ENCODE data around the gene SLC39A11.
"Not testable (repeated sequence)": the region's sequence is repeated elsewhere in the genome, so short reads cannot be mapped to it uniquely, and the experiment has no call there.

The SLC39A11 gene

GRCh38 chr17:73135766-73136165 is 43.3 kb upstream of the SLC39A11 start:
- DNase-seq (ENCODE audit: low read depth, low spot score): no peak
- in situ Hi-C loops (cut with HindIII; ENCODE audit: low sequenced_read_pairs): no loop called here
- TF ChIP-seq CTCF (IDR thresholded peaks at IDR 0.05; ENCODE audit: low read depth, low read length): no peak
- H3K4me3 ChIP-seq (ENCODE audit: low read depth, low read length): no peak overlapping the region

DNA sequence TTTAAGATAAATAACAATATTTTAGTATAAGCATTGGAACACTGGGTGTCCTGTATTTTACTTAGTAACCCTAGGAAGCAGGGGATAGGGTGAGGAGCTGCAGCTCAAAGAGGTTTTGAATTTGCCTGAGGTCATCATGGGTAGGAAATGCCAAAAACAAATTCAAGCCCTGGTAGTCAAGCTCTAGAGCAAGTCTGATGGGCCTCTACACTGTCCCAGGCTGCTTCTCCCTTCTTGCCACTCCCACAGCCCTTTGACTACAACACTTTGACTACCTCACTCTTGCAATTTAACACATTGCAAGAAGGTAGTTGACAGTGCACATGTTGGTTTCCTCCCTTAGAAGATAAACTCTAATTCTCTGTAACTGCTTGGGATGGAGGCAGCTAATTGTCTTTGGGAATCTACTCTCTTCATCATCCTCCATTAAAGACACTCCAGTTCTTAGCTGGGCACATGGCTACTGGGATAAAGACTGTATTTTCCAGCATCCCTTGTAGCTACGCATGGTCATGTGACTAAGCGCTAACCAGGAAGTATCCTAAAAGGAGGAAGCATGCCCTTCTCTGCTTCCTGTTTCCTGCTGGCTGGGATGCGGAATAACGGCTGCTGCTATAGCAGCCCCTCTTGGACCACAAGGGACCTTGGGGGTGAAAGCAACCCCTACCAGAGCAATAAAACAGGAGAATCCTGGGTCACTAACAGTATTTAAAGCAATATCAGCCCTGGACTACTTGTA is 41.6 kb upstream of the SLC39A11 start:
- no peak overlapping the region for H3K4me3 ChIP-seq (ENCODE audit: low read depth, low read length)
- no peak for TF ChIP-seq CTCF (IDR thresholded peaks at IDR 0.05; ENCODE audit: low read depth, low read length)
- no peak for DNase-seq (ENCODE audit: low read depth, low spot score)
- in situ Hi-C loops (cut with HindIII; ENCODE audit: low sequenced_read_pairs): no loop called here

GRCh38 chr17:73132085-73132492 is 39.6 kb upstream of the SLC39A11 start:
- no peak overlapping the region for H3K4me3 ChIP-seq (ENCODE audit: low read depth, low read length)
- DNase-seq (ENCODE audit: low read depth, low spot score): no peak
- in situ Hi-C loops (cut with HindIII; ENCODE audit: low sequenced_read_pairs): no loop called here

DNA sequence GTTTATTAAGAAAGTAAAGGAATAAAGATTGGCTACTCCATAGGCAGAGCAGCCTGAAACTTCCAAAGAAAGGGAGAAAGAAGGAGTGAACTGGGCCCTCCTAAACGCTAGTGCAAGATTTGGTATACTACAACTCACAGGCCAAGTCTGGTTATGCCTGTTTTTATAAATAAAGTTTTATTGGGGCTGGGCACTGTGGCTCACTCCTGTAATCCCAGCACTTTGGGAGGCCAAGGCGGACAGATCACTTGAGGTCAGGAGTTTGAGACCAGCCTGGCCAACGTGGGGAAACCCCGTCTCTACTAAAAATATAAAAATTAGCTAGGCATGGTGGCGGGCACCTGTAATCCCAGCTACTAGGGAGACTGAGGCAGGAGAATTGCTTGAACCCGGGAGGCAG is 39.0 kb upstream of the SLC39A11 start:
- in situ Hi-C loops (cut with HindIII; ENCODE audit: low sequenced_read_pairs); H3K4me3 ChIP-seq (ENCODE audit: low read depth, low read length); DNase-seq (ENCODE audit: low read depth, low spot score): not testable (repeated sequence)

More at GRCh38 chr17:73132085-73132492, 39.6 kb upstream of the SLC39A11 start:
- no peak for TF ChIP-seq CTCF (IDR thresholded peaks at IDR 0.05; ENCODE audit: low read depth, low read length)

GRCh38 chr17:73130977-73131376 is 38.5 kb upstream of the SLC39A11 start:
- no peak overlapping the region for H3K4me3 ChIP-seq (ENCODE audit: low read depth, low read length)
- in situ Hi-C loops (cut with HindIII; ENCODE audit: low sequenced_read_pairs): no loop called here
- no peak for DNase-seq (ENCODE audit: low read depth, low spot score)
- TF ChIP-seq CTCF (IDR thresholded peaks at IDR 0.05; ENCODE audit: low read depth, low read length): no peak

DNA sequence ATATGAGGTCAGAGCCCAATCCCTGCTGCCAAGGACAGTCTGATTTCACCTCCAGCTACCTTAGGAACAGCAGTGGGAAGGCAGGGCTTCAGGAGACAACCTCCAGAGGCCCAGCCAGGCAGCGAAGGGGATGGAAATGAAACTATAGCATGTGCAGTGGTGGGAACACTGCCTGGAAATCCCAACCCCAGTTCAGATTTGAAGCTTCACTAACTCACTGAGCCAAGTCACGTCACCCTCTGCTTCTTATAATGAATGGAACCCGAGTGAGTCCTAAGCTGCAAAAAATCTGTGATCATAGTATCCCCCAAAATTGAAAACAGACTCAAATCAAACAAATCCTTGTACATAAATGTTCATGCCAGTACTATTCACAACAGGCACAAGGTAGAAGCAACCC is 36.0 kb upstream of the SLC39A11 start:
- DNase-seq (ENCODE audit: low read depth, low spot score): no peak
- in situ Hi-C loops (cut with HindIII; ENCODE audit: low sequenced_read_pairs): no loop called here
- H3K4me3 ChIP-seq (ENCODE audit: low read depth, low read length): no peak overlapping the region
- no peak for TF ChIP-seq CTCF (IDR thresholded peaks at IDR 0.05; ENCODE audit: low read depth, low read length)

GRCh38 chr17:73126716-73127473 is 34.4 kb upstream of the SLC39A11 start:
- no peak overlapping the region for H3K4me3 ChIP-seq (ENCODE audit: low read depth, low read length)
- in situ Hi-C loops (cut with HindIII; ENCODE audit: low sequenced_read_pairs): no loop called here
- DNase-seq (ENCODE audit: low read depth, low spot score): no peak
- TF ChIP-seq CTCF (IDR thresholded peaks at IDR 0.05; ENCODE audit: low read depth, low read length): no peak

Data from astrocyte of the spinal cord (primary cell).